Ovary (tissue), 9 donors: ENCODE results near the gene MGA. TPM values are rescaled to one million over a fixed set of nuclear protein-coding genes. Genes with fewer than 3 reads are reported as not detected.

Experiments
- DNase-seq, 5 donors: peaks; one replicate each; pipeline ENCODE4 v3.0.0-alpha.2; 2019 to 2020
- H3K27ac ChIP-seq, 2 donors: fragments of 200-600 bp; one replicate each; pipeline versions ENCODE4 v1.5.1 to v1.8.0; 2019 to 2022
- H3K27me3 ChIP-seq: fragments of 200-600 bp; one replicate; pipeline ENCODE4 v1.8.0; 2022
- H3K36me3 ChIP-seq: fragments of 200-600 bp; sonication (generic); one replicate; pipeline ENCODE4 v1.5.1; 2019
- H3K4me1 ChIP-seq: one replicate; pipeline ENCODE4 v1.8.1; 2013; ENCODE audit warnings: mild to moderate bottlenecking, moderate library complexity; ENCODE audit not compliant: insufficient read depth
- H3K4me3 ChIP-seq: fragments of 200-600 bp; sonication (generic); one replicate; pipeline ENCODE4 v1.5.1; 2017
- H3K9me3 ChIP-seq, 2 donors: fragments of 200-600 bp in 1 of 2; sonication (generic) in 1 of 2; one replicate each; pipeline versions ENCODE4 v1.5.1 to v1.8.1; 2013 to 2019; ENCODE audit warnings: mild to moderate bottlenecking in 1 of 2, moderate library complexity in 1 of 2
- EP300 ChIP-seq: sonication (generic); formaldehyde crosslinking; IDR thresholded peaks from one replicate; pipeline ENCODE4 v1.6.1; 2017; ENCODE audit warnings: antibody characterized with exemption
- POLR2A ChIP-seq: fragments of 450-650 bp; IDR thresholded peaks from one replicate; pipeline ENCODE4 v1.6.1; 2017; ENCODE audit warnings: antibody characterized with exemption, mild to moderate bottlenecking, moderate library complexity
- WGBS, 3 donors: extraction: QIAGEN DNeasy Blood & Tissue Kit in 1 of 3; methylation state at CpG; one replicate each; pipeline versions ENCODE4 v1.1.5 to v1.1.7; 2013 to 2017; 5-methylcytosine and 5-hydroxymethylcytosine counted together
- intact Hi-C, 4 donors: fragments of 100-400 bp; cut with DNase I; formaldehyde crosslinking; loops; one replicate each; pipeline versions ENCODE4 v1.11.0 to v1.15.1; 2022 to 2023
- polyA plus RNA-seq, 2 donors: library from polyadenylated mRNA; stranded (reverse); fragments of 200-250 nt in 1 of 2; fragments of 350-450 nt in 1 of 2; fragmentation: Illumina TruSeq in 1 of 2; extraction: RNeasy Lipid Tissue Mini Kit (QIAGEN cat#74804) in 1 of 2; gene quantifications; one replicate each; pipeline ENCODE4 v1.2.3, GENCODE V29; 2013 to 2014
- total RNA-seq, 7 donors: library from RNA; depleted of rRNA in 2 of 7; stranded (reverse); fragments of >200 nt in 2 of 7; fragmentation: NEBNext Ultra II Directional in 3 of 7; extraction: Animal tissue kit (Norgen Biotek cat#: 25700) in 3 of 7; gene quantifications; one replicate each; pipeline versions ENCODE4 v1.1.0 to v1.2.4, GENCODE V29; 2016 to 2023
- TF ChIP-seq, protein P1 (sequence below), 3 donors: fragments of 450-650 bp in 2 of 3; fragments of 200-600 bp in 1 of 3; IDR thresholded peaks; one replicate each; pipeline versions ENCODE4 v1.5.1 to v1.8.0; 2016 to 2022; ENCODE audit warnings: antibody characterized with exemption in 3 of 3, mild to moderate bottlenecking in 1 of 3
- donor health status: DM: no; HTN: no; CAD: no; lungs with moderate emphysema.
- donor health status: DM: no; HTN: no; CAD: no.
- donor health status: Bipolar disorder and iron deficiency.
- donor health status: DM: yes; HTN: yes; CAD: no.
- donor health status: DM: no; HTN: no; CAD: no.
- donor health status: DM: yes; HTN: yes; CAD: no.

Gene MGA
- total and polyA plus RNA-seq, 9 donors: 7.1 to 90.2 (median 60.9) TPM

DNA sequence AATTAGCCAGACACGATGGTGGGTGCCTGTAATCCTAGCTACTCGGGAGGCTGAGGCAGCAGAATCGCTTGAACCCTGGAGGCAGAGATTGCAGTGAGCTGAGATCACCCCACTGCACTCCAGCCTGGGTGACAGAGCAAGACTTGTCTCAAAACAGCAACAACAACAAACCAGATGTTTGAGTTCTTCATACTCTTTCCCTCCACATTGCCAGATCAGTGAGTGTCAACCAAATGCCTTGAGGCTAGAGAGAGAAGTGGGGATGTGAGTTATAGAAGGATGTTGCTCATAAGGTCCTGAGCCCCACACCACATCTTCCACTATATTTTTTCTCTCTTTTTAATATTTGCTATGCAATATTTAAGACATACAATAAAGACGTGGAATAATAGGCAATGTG, 133.9 kb downstream of the MGA start:
- H3K4me1 ChIP-seq: peaks cover 31% of the 10 kb centered on the region

DNA sequence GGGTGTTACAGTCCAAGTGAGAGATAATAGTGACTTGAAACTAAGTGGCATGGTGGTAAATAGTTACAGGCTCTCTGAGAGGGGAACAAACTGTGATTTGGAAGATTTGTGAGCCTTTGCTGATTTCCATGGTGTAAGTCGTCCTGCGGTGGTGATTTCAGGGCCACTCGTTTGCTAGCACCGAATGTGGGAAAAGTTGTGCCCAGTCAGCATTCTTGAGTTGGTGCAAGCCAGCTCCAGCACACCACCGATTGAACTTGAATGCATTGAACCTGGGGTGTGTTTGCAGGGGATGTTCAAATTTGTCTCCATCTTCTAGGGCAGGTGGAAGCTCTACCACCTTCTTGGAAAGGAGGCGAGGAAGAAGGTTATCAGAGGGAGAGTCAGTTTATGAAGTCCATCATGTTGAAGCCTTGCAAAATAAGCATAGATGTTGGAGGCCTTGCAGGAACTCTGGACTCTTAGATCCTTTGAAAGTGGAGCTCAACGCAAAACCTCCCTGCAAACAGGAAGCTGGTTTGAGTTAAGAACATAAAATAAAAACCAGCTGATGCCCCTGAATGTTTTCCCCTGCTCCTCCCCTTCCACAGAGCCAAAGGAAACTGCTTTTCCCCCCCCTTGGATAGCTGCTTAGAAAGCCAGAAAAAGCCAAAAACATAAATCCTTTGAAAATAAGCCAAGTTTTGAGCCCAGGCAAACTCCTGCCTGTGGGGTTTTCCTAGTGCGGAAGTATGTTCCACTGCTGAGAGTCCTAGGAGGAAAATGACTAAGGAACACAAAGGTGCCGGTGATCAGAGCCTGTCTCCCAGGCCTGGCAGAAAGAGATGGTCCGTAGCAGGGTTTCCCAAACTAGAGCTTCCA, 136.0 kb downstream of the MGA start:
- TF ChIP-seq EP300 (no peak), POLR2A (no peak)
- TF ChIP-seq, protein P1, sequence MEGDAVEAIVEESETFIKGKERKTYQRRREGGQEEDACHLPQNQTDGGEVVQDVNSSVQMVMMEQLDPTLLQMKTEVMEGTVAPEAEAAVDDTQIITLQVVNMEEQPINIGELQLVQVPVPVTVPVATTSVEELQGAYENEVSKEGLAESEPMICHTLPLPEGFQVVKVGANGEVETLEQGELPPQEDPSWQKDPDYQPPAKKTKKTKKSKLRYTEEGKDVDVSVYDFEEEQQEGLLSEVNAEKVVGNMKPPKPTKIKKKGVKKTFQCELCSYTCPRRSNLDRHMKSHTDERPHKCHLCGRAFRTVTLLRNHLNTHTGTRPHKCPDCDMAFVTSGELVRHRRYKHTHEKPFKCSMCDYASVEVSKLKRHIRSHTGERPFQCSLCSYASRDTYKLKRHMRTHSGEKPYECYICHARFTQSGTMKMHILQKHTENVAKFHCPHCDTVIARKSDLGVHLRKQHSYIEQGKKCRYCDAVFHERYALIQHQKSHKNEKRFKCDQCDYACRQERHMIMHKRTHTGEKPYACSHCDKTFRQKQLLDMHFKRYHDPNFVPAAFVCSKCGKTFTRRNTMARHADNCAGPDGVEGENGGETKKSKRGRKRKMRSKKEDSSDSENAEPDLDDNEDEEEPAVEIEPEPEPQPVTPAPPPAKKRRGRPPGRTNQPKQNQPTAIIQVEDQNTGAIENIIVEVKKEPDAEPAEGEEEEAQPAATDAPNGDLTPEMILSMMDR (IDR thresholded peaks at IDR 0.05): no peak
- no peak overlapping the region for H3K4me3 ChIP-seq
- H3K36me3 ChIP-seq: no peaks in the 10 kb centered on the region
- peaks cover 19% of the 10 kb centered on the region for H3K4me1 ChIP-seq
- no peaks in the 10 kb centered on the region for H3K27me3 ChIP-seq
- intact Hi-C loops: no loop called here
- 11 to 18% (median 12%) methylated on average over 10 of the region's 10 CpGs for WGBS, 3 donors
- no peak for DNase-seq
- H3K27ac ChIP-seq: peak overlapping the region in 1 of 2 donors; percentile 39
- H3K9me3 ChIP-seq: no peaks in the 10 kb centered on the region

More for the DNA sequence above, 133.9 kb downstream of the MGA start:
- Histone ChIP-seq H3K36me3 (no peaks in the 10 kb centered on the region), H3K27me3 (no peaks in the 10 kb centered on the region), H3K9me3 (no peaks in the 10 kb centered on the region), H3K27ac (no peak overlapping the region), H3K4me3 (no peak overlapping the region)
- no peak for DNase-seq
- intact Hi-C loops: no loop called here
- WGBS, 3 donors: 65 to 83% (median 75%) methylated on average over 4 of the region's 4 CpGs
- TF ChIP-seq EP300 (no peak), POLR2A (no peak)
- TF ChIP-seq, protein P1 (IDR thresholded peaks at IDR 0.05): no peak

DNA sequence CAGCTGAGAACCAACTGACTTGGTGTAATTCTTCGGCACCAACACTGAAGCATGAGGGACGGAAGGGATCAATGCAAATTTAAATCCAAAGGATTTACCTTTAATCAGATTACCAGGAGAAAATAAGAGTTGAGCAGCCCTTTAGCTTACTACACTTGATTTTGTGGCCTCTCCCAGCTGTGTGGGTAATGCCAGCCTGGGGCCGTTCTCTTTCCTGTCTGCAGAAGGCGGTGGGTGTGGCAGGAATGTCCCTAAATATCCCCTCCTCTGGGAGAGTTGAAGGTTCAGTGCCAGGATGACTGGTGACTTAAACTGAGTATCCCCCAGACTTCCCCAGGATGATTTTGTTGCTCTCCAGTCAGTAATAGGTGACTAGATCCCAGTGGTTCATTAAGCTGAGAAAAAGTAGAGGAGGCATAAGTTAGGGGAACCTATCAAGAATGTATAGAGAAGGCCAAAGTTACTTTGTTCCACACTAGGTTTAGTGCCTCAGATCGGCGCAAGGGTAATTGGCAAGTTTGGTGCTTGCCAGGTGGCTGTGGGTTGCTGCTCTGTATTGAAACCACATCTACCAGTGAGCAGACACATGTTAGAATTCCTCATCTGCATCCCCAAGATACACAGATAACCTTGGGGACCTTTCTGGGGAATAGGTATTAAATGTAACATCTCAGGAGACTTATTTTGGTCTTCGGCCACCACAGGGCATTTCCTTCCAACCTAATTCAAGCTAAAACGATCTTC, 137.2 kb downstream of the MGA start:
- Histone ChIP-seq H3K9me3 (no peaks in the 10 kb centered on the region), H3K4me3 (no peak overlapping the region), H3K27ac (peak overlapping the region in 1 of 2 donors; percentile 39), H3K36me3 (no peaks in the 10 kb centered on the region), H3K27me3 (no peaks in the 10 kb centered on the region), H3K4me1 (peaks cover 12% of the 10 kb centered on the region)
- DNase-seq: no peak
- intact Hi-C loops: no loop called here
- 85 to 88% (median 86%) methylated on average over 8 of the region's 8 CpGs for WGBS, 3 donors
- no peak for TF ChIP-seq EP300
- TF ChIP-seq, protein P1 (IDR thresholded peaks at IDR 0.05): no peak
- TF ChIP-seq POLR2A: no peak

DNA sequence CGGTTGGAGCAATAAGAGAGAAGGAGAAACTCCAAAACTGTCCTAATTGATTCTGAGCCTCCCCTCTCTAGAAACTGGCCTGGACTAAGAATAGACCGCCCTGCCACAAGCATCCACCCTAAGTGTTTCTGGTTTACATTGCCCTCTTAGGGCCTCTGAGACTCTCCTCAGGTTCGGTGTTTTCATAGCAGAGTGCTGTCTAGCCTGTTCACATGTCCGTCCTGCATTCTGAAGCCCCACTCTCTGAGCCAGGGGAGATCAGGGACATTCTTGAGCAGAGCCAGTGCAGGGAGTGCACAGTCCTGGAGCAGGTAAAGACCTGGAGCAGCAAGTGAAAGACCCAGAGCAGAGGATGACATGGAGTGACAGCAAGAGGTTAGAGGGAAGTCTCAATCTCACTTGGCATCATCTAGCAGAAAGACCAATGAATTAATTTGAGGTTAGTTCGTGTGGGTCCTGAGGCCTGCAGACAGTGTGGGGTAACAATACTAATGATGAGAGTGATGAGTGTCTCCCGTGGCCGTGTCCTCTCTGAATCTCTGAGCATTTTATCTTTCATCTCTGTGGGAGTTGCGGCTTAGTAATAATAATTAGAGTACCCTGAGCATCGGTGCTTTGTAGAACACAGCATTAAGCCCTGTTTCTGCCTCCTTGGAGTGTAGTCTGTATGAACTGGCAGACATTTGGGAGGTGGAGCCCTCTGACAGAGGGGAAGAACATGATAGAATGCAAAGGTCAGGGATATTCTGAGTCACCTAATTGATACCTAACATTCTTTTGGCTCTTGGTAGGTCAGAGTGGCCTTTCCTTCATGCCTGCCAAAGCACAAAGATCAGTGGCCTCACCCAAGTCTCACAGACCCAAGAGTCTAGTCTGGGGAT, 138.6 kb downstream of the MGA start:
- no peak overlapping the region for H3K27ac ChIP-seq
- H3K9me3 ChIP-seq: no peaks in the 10 kb centered on the region
- peaks cover 9% of the 10 kb centered on the region for H3K4me1 ChIP-seq
- H3K4me3 ChIP-seq: no peak overlapping the region
- WGBS, 3 donors: 70 to 75% (median 75%) methylated on average over 9 of the region's 9 CpGs
- no peak for DNase-seq
- intact Hi-C loops: no loop called here
- no peaks in the 10 kb centered on the region for H3K36me3 ChIP-seq
- TF ChIP-seq POLR2A: no peak
- TF ChIP-seq, protein P1 (IDR thresholded peaks at IDR 0.05): no peak
- no peak for TF ChIP-seq EP300
- no peaks in the 10 kb centered on the region for H3K27me3 ChIP-seq
